HG03354 (cell line): Measurements from ENCODE around the gene ATXN7.

Source experiments
- ATAC-seq: cut with Tn5 transposase; IDR thresholded peaks from one replicate; pipeline ENCODE4 v1.9.1; 2021; ENCODE audit warnings: mild to moderate bottlenecking; ENCODE audit not compliant: unreplicated experiment, poor library complexity, severe bottlenecking

ATXN7 gene

GRCh38 chr3:63864008-63864964, 619 bp downstream of the ATXN7 start:
- ATAC-seq: peak; percentile 63

DNA sequence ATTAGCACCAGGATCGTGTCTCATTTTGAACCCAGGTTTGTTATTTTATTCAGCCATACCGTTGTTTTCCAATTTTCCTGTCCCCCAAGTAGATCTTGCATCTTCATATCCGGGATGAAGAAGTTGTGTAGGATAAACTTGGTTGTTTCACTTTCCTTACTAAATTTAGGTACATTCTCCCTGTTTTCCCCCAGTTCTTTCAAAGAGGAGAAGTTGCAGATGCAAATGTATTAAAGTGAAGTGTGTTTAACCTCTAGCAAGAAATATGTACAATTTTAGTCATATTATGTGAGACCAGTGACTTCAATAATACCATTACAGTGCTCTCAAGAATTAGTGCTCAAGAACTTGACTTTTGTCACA, 1.3 kb downstream of the ATXN7 start:
- no peak for ATAC-seq

DNA sequence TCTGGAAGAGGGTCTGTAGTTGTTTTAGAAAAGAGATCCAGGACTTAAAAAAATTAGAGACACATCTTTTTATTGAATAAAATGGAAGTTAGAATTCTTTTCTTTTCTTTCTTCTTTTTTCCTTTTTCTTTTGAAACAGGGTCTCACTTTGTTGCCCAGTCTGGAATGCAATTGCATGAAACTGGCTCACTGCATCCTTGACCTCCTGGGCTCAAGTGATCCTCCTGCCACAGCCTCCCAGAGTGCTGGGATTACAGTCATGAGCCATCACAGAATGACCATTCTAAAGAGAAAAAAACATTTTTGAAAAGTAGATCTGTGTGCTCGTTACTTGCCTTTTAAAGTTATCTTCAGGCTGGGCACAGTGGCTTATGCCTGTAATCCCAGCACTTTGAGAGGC, 3.6 kb downstream of the ATXN7 start:
- ATAC-seq: no peak

DNA sequence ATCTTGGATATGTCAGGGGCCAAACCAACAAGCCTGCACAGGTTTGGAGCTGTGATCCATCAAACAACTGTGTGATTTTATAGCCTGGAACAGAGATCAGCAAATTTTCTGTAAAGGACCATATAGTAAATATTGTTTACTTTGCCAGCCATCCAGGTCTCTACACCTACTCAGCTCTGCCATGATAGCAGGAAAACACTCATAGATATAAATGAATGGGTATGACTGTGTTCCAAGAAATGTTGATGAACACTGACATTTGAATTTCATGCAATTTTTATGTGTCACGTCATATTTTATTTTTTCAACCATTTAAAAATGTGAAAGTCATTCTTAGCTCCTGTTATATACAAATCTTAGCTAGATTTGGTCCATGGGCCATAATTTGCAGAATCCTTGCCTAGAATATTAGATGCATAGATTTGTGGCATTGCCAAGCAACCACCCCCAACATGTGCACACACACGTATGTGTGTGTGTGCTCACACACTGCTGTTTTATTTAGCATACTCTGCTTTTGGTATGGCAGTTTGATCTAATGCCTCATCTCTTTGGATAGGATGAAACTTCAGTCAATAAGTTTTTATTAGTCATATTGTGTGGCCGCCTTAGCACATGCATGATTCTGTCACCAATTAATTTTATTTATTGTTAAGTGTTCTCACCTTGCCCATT, 6.4 kb downstream of the ATXN7 start:
- ATAC-seq: no peak

DNA sequence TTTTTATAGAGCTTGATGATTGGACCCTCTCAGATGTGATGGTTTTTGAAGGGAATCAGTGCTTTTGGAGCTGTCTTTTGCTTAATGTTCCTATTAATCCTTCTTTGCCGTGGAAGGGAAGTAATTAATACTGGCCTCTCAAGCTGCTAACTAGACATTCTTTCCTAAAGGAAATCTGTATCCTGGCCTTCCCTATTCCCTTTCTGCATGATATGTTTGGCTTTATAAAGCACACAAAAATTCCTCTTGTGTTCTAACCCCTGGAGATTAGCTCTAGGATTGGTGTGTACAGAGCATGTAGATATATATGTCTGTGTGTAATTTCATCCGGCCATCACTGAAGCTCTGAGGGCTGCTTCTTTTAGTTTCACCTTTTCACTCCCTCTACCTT, 6.9 kb downstream of the ATXN7 start:
- ATAC-seq: no peak

- ATAC-seq: no peak
Observed at GRCh38 chr3:63872135-63872924, 8.7 kb downstream of the ATXN7 start.

- ATAC-seq: peak; percentile 59
Observed at GRCh38 chr3:63874769-63875168, 11.1 kb downstream of the ATXN7 start.

- ATAC-seq: no peak
Observed at GRCh38 chr3:63875510-63875909, 11.8 kb downstream of the ATXN7 start.

DNA sequence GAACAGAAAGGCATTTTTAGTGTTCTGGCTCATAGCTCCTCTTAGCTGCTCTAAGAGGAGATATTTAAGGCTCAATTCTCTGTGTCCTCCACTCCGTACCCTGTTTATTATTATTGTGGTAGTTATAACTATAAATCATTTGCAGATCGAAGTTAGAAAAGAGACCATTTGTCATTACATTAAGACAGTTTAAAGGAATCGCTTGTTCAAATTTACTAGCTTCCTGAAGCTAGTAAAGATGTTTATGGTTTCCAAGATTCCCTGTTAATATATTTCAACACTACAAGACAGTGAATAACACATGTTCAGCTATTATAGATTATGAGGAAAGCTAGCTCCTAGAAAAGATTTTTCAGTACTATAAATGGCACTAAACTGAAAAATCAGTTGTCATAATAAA, 12.6 kb downstream of the ATXN7 start:
- ATAC-seq: no peak

GRCh38 chr3:63877737-63878393, 14.2 kb downstream of the ATXN7 start:
- no peak for ATAC-seq

DNA sequence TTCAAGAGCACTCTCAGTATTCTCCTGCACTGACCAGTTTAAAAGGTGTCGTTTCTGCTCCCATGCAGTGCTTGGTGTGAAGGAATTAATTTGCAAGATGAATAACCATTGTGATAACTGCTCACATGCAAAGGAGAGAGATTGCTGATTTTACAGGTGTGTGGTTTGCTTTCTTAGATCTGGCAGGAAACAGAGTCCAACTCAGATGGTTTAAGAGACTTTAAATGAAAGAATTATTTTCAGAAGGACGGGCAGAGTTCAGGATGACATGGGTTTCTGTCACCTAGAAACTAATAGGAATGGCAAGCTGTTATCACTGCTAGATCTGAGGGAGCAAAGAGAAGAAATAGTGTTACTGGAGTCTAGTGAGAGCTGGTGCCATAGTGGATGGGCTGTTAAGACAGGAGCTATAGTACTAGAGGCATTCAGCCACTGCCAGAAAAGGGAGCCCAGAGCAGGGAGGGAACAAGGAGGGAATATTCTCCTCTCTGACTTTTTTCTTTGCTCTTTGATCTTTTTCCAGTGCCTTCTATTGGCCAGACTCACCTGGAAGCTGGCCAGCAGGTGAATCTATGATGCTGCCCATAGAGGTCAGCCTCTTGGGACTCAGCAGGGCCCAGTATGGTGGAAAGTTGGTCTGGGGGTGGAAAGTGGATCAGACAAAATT, 14.9 kb downstream of the ATXN7 start:
- no peak for ATAC-seq

DNA sequence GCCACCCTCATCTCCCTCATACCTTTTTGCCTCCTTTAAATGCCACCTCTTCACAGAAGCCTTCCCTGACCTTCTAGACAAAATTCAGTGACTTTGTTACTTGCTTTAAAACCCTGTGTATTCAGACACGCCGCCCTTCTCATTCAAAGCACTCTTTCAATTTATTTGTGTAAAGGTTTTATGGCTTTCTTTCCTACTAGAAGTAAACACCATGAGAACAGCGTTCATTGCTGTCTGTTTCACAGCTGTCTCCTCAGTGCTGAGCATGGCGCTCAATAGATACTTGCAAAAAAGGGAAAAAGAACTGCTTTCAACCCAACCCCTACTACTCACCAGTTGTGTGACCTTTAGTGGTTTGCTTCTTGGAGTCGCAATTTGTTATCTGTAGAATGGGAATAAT, 17.0 kb downstream of the ATXN7 start:
- no peak for ATAC-seq

DNA sequence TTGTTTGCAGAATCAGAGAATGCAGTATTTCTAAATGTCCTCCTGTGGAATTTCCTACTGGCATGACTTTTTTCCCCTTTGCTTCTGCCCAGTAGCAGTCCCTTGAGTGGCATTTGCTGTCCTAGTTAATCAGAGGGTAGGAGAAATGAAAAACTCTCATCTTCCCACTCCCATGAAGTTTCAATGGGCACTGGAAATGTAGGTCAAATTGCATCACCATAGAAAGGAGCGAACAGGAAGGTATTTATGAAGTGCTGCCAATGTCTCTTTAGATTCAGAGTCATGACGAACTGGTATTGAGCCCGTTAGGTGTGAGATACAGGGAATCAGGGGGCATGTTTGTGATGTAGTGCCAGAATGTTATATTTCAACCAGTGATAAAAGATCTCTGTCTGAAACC, 23.2 kb downstream of the ATXN7 start:
- ATAC-seq: no peak

- ATAC-seq: no peak
Observed at GRCh38 chr3:63891518-63891917, 27.9 kb downstream of the ATXN7 start.

DNA sequence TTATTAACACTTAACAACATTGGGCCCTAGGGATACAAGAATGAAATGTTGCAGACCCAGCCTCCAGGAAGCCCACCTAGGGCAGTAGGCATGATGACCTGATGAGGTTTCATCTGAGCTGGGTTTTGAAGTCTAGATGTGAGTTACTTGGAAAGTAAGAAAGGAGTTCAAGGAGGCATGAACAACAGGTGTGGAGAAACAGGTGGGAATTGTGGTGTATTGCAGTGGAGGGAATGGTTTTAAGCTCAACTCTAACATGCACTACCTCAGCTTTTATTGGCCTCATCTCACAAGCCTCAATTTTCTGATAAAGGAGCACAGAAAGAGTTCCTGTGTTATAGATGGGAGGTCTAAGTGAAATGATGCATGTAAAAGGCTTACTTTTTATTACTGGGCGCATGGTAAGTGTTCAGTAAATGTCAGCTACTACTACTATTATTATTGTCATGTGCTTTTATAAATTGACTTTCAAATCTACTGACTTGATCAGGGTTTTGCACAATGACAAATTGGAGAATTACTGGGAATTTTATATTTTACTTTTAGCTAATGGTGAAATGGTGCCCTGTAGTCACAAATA, 29.2 kb downstream of the ATXN7 start:
- ATAC-seq: no peak

GRCh38 chr3:63895422-63896189, 31.9 kb downstream of the ATXN7 start:
- ATAC-seq: no peak

- peak; percentile 81 for ATAC-seq
Observed at GRCh38 chr3:63896332-63897030, 32.8 kb downstream of the ATXN7 start.

DNA sequence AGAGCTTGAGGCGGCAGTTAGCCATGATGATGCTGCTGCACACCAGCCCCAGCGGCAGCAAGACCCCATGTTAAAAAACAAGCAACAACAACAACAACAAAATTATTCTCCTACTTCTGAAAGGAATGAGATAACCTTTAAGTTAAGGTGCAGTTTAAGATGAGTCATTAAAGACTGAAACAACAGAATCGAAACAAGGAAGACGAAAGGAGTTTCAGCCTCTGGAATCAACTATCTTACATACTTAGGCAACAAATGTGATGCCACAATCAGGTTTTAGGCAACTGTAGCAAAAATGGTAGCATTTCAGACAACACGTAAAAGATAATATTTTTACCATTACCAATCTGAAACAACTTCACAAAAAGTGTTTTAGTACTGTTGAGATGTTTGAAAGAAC, 36.3 kb downstream of the ATXN7 start:
- no peak for ATAC-seq
